ENCODE measurements around the gene CCDC144A.
"Not testable (repeated sequence)": the region's sequence is repeated elsewhere in the genome, so short reads cannot be mapped to it uniquely, and the experiment has no call there.

The CCDC144A gene

DNA sequence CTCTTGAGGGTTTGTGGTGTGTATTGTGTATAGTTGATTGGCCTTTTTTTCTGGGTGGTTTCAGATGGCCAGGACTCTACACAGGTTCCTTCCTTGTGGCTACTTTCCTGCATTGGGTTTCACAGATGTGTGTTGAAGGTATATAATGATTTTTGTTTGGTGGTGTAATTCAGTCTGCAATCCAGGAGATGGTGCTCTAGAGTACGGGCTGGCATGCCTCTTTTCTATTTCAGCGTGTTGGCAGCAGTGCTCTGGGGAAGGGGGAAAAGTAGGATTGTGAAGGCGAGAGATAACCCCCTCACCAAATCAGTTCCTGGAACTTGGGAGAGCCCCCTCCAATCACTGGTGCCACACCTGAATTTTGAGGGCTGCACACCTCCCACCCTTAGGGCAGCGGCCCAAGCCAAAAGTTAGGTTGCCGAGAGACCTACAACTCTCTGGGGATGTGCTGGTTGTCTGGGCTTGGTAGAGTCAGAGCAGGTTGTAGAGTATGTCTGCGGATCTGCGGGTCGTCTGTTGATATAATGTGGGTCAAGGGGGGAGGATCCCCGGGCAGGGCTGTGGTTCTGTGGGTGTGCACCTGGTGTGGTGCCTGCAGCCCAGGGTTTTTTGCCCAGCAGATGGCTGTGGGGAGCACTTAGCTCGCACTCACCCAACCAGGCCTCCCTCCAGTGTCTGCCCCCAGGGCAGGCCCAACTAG lies 61.3 kb downstream of the CCDC144A start:
- DNase-seq: not testable (repeated sequence)

DNA sequence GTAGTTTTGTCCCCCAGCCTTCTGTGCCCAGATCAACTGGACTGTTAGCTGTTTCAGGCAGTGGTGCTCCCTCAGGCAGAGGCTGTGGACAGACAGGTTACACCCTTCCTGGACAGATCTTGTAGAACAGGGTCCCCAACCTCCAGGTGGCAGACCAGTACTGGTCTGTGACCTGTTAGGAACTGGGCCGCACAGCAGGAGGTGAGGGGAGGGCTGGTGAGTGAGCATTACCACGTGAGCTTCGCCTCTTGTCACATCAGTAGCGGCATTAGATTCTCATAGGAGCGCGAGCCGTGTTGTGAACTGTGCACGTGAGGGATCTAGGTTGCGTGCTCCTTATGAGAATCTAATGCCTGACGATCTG lies 61.9 kb downstream of the CCDC144A start:
- not testable (repeated sequence) for DNase-seq

DNA sequence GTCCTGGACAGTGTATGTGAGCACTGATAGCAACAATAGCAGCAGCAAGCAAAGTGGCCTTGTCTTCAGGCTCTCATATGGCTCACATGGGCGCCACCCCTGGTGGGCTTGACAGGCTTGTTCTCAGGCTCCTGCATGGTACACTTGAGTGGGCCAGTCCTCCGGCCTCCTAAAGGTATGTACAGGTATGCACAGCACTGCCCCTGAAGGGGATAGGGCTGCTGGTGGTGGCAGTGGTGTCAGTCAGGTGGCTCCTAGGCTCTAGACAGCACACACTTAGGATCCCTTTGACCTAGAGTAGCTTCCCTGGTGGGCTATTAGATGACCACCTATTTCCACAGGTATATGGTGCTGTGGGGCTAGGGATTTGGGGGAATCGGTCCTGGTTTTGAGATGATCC lies 67.5 kb downstream of the CCDC144A start:
- DNase-seq: not testable (repeated sequence)

DNA sequence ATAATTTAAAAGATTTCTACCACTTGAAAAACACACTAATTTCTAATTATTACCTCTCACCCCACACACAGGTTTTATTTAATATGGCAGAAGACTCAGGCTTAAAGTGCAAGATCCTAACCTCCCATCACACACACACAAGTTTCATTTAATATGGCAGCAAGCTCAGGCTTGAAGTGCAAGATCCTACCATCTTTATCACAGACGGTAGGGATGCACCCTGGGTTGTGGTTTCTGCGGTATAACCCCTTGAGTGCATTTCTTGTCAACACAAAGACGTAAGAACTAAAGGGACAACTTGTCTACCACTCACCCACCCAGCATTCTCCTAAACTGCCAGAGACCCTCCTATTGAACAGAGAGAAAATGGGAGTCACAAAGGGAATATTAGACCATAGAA lies 68.1 kb downstream of the CCDC144A start:
- not testable (repeated sequence) for DNase-seq

DNA sequence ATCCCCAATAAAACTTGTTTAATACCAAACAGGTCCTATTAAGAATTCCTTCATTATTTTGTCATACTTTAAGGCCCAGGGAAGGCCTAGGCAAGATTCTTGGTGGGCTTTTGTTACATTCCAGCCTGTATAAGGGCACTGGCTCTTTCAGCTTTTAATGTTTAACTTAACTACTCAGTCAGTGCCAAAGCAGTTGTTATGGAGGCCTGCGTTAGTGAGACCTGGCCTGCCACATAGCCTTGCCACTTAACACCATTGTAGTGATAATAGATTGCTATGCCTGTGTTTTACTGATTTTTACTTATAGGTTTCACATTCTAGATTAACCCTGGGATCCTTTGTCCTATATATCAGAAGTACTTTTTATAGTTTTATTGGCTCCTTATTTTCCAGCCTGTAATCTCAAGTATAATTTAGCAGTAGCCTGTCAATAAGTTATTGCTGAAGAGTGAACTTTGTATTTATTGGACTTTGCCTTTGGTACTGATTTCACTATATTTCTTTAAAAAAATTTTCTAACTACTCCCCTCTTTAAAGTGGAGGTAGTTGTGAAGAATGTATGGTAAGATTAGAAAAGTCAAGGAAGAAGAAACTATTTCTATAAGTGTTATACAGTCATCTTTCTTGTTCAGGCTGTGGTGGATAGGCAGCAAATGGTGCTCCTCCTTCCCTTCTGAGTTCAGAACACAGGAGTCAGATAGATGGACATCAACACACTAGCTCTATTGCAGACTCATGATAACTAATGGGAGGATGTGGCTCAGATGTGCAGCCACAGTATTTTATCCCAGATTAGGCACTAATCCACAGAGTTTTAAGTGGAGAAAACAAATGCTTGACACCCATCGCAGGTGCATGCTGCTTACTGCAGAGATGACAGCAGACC lies 78.5 kb downstream of the CCDC144A start:
- DNase-seq: not testable (repeated sequence)

DNA sequence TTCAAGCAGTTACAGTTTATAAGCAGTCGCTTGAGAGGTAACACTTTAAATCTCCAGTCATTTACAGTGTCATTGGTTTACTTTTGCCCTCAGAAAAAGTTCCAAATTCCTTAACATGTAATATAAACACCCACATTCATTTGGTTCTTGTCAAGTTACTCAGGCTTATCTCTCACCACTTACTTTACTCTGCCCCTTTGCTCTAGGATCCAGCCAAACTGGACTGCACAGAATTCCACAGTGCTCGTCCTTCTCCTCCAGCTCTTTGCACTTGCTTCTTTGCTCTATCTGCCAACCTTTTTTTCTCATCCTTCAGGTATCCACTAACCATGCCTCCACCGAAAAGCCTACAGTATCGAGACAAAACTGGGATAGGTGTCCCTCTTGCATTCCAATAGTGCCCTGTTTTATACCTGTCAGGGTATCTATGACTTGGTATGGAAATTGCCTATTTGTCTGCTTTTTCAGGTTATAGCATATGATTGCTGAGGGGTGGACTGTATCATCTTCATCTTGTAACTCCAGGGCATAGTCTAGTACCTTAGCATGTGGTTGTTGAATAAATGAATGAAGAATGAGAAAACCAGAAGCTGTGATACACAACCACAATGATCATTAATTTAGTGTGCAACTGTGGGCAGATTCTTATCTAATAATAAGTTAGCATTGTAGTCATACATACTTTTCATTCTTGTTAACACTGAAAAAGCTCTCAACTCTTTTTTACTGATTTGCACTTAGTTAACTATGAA lies 82.5 kb downstream of the CCDC144A start:
- not testable (repeated sequence) for DNase-seq

DNA sequence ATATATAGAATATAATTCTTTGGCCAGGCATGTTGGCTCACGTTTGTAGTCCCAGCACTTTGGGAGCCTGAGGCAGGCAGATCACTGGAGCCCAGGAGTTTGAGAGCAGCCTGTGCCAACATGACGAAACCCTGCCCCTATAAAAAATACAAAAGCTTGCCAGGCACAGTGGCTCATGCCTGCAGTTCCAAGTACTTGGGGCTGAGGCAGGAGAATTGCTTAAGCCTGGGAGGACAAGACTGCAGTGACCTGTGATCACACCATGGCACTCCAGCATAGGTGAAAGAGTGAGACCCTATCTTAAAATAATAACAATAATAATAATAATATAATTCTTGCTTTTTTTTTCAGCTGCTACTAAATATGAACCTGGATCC lies 83.1 kb downstream of the CCDC144A start:
- DNase-seq: not testable (repeated sequence)

DNA sequence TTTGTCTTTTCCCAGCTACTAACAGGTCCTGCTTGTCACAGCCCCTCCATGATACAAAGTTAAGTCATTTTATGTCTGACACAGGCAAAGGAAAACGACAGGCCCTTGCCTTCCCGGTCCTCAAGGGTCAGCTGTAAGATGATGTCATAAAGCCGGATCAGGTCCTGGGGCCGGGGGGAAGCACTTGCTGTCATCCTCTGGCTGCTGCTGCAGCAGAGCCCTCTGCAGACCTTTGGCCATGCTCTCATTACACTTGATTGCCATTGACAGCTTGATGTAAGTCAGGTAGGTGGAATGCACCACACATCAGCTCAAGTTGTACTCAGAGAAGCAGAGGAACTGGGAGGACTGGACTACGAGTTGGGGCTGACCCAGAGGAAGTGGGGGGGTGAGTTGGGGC lies 97.8 kb downstream of the CCDC144A start:
- DNase-seq: not testable (repeated sequence)

DNA sequence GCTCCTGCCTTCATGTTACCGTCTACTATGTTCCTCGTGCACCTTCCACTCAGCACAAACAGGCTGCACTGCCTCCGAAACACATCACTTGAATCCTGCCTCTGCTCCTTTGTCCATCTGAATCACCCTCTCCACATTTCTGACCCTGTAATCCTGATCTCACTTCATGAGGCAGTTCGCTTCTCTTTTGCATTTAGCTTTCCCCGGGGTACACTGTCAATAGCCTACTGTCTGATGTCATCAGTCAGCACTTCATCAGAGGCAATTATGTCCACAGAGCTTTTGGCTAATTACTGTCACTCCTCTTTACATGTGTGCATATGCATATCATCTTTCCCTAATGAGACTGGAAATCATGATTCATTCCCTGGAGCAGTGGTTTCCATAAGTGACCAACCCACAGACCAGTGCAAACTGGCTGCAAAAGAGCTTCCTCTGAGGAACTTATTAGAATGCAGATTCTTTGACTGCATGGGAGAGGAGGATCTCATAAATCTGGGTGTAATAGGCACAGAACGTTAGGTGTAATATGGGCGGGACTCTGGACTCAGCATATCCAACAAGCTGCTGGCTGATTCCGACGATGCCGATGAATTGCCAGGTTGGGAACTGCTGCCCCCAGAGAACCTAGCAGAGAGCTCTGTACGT lies 99.0 kb downstream of the CCDC144A start:
- not testable (repeated sequence) for DNase-seq

DNA sequence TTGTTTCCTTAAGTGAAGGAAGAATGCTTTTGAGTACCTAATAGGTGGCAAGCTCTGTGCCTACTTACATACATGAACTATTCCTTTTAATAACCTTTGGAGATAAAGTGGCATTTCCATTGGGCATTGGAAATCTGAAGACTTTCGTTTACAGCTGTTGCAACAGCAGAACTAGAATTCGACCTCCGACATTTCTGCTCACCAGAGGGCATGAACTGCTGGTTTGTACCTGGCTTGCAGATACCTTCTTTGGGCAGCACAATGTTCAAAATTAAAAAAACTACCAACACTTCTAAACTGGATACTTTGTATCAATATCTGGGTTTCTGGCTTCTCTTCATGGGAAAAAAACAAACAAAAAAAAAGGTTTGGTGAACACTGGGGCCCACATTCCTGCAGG lies 99.6 kb downstream of the CCDC144A start:
- not testable (repeated sequence) for DNase-seq

DNA sequence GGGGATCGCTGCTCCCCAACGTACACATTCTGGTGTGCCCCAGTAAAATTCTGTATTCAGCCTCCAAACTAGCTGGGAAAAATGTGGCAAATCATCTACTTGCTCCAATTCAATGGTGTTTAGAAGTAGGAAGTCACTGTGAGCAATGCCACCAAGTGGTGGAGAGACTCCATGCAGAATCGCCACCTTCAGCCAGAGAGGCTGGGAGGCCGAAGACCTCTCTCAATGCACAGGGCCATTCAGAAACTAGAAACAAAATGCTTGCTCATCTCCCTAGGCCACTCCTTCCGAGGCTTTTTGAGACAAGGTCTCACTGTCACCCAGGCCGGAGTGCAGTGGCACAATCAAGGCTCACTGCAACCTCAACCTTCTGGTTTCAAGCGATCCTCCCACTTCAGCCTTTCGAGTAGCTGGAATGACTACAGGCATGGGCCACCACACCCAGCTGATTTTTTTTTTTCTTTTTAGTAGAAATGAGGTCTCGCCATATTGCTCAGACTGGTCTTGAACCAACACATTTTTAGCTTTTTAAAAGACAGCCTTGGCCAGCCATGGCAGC lies 100.4 kb downstream of the CCDC144A start:
- DNase-seq: not testable (repeated sequence)

DNA sequence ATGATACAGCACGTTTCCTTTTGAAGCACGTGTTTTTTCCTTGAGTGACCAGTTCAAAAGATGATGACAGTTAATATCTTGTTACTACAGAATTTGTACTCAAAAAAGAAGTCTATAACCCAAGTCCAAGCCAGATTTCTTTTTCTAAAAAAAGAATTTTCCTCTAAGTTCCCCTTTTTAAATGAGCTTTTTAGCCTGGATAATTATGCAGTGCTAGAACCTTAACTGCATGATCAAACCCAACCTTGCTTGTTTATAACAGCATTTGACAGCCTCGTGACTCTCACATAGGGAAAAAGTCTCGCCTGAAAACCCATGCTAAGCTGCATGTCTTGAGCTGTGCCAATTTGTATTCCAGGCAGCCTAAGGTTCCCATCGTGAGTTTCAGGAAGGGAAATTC lies 104.2 kb downstream of the CCDC144A start:
- DNase-seq: not testable (repeated sequence)

DNA sequence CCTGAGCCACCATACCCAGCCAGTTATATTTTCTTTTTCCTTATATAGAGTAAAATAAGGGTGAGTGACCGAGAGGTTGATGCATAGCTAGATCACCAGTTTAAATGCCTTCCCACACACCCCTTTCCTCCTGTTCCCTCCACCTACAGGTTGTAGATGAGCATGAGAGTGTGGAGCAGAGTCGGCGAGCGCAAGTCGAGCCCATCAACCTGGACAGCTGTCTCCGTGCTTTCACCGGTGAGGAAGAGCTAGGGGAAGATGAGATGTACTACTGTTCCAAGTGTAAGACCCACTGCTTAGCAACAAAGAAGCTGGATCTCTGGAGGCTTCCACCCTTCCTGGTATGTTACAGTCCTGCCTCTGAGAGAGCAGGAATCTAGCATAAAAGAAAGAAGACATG lies 105.9 kb downstream of the CCDC144A start:
- DNase-seq: not testable (repeated sequence)

DNA sequence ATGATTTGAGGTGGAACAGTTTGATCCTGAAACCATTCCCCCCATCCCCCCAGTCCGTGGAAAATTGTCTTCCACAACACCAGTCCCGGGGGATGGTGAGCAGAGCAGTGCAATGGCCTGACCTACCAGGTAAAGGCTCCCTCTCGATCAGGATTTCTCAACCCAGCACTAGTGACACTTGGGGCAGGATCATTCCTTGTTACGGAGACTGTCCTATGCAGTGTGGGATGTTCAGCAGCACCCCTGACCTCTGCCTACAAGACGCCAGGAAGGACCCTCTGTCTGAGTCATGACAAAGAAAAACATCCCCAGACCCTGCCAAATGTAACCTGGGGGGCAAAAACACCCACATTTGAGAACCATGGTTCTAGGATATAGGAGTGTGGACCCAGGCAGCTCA lies 114.8 kb downstream of the CCDC144A start:
- DNase-seq: not testable (repeated sequence)

DNA sequence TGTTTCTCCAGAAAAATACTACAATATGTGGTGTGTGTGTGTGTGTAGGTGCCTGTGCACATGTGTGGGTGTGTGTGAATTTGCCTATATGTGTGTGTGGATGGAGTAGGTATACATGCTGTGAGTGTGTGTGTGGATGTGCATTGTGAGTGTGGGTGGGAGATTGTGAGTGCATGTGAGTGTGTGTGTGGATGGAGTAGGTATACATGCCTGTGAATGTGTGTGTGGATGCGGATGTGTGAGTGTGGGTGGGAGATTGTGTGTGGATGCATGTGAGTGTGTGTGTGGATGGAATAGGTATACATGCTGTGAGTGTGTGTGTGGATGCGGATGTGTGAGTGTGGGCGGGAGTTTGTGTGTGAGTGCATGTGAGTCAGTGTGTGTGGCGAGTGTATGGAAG lies 116.6 kb downstream of the CCDC144A start:
- DNase-seq: not testable (repeated sequence)

DNA sequence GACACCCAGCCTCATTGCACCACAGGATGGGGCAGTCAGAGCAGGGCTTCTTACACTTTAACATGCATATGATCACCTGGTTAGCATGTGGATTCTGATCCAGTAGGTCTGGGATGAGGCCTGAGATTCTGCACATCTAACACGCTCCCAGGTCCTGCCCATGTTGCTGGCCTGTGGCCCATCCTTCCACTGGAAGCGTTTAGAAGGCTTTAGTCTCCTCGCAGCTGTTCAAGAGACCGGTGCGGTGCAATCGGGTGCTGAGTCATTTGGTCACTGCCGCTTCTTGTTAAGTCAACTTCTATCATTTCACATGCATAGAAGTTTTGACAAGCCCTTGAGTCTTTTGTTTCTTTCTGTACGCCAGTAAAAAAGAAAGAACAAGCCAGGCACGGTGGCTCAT lies 117.6 kb downstream of the CCDC144A start:
- not testable (repeated sequence) for DNase-seq

DNA sequence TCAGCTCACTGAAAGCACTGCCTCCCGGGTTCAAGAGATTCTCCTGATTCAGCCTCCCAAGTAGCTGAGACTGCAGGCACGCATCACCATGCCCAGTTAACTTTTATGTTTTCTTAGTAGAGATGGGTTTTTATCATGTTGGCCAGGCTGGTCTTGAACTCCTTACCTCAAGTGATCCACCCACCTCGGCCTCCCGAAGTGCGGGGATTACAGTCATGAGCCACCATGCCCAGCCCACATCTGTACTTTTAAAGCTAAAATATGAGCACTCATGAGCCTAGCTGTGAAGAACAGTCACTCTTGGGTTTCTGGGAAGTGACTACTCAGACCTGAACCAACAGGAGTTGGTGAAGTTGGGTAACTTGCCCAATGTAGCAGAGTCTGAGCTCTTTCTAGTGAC lies 120.2 kb downstream of the CCDC144A start:
- DNase-seq: not testable (repeated sequence)

DNA sequence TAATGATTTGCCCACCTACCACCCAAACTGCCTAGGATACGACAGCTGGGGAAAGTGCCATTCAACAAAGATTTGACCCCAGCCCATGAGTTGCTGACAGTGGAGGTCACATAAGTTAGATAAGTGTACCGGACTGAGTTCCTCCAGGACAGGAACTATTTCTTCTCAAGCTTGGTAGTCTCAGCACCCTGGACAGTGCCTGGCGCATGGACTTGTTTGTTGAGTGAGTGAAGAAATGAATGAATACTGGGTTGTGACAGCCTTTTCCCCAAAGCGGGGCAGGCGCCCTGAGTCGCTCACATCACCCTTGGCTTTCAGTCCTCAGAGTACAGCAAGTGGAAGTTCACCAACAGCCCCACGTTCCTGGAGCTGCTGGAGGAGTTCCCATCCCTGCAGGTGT lies 122.1 kb downstream of the CCDC144A start:
- not testable (repeated sequence) for DNase-seq

DNA sequence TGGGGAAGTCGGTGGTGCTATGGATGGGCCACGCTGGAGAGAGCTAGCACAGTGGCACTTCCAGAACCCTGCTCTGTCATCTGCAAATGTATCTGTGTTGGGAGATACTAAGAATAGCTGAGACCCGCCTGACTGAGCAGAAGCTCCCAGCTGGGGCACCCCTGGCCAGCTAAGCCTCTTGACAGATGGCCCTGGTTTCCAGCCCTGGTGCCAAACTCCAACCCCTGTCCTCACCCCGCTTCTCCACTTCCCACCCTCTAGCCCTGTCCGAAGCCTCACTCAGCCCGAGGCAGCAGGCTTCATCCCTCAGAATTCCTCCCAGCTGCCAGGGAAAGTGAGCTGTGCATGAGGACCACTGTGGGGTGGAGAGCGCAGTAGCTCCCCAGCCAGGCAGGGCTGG lies 124.4 kb downstream of the CCDC144A start:
- no peak for DNase-seq

DNA sequence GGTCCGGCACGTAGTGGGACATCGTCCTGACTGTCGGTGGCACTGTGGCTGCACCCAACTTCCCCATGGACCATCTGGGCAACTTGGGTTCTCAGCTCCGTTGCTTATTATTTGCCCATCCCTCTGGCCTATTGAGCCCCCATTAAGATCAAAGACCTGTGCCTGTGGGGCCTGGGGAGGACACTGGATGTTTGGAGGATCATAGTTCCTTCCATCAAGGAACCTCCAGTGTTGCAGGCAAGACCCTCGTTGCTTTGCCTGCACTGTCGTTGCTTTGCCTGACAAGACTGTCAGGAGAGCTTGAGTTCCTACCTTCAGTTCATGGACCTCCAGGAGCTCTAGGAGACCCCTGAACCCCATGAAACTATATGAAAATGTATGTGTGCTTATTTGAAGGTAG lies 127.2 kb downstream of the CCDC144A start:
- no peak for DNase-seq

DNA sequence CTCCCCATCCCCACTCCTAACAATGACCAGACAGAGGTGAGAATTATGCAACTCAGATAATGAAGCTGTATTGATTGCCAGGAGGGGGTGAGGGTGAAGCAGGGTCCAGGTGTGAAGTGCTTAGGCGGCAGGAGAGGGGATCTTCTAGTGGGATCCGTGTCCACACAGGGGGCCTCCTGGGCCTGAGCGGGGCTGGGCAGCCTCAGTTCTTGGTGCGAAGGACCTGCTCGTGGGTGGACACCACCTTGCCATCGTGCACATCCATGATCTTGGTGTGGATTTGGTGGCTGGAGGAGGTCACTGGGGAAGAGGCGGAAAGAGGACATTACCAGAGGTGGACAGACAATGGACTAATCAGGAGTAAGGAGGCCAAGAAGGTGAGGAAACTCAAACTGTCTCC lies 127.9 kb downstream of the CCDC144A start:
- DNase-seq: not testable (repeated sequence)

DNA sequence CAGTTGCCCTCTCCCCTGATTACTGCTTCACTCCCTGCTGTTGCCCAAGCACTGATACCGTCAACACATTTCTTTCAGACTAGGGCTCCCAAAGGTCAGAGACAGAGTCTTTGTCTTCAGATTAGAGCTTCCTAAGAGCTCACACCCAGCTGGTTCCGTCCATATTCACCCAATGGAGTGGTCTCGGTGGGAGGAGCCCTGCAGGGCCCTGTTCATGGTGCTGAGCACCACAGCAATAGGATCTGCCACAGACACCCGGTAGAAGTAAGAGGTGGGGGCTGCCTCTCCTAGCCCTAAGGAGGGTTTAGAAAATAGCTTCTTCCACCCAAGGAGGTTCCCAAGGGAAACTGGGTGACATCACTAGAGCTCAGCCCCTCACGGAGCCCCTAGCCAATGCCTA lies 128.3 kb downstream of the CCDC144A start:
- DNase-seq: no peak
